ENCODE data around the gene ADNP2.

DNA sequence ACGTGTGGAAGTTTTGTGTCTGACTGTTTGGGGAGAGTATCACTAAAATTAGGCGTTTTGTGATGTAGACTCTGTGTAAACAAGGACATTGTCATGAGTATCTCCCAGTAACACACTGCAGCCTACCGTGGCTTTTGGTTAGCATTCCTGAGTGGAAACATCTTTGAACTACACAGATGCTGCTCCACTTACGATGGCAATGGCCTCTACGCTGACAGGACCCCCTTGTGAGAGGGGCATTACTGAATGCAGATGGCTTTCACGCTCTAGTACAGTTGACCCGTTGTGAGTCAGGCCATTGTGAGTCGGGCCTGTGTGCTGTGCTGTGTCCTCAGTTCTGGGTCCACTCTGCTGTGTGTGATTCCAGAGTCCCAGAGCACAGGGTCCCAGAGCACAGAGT, 34.4 kb upstream of the ADNP2 start:
- no peak for TF ChIP-seq POLR2A (IDR thresholded peaks at IDR 0.05)
- TF ChIP-seq, protein P1, sequence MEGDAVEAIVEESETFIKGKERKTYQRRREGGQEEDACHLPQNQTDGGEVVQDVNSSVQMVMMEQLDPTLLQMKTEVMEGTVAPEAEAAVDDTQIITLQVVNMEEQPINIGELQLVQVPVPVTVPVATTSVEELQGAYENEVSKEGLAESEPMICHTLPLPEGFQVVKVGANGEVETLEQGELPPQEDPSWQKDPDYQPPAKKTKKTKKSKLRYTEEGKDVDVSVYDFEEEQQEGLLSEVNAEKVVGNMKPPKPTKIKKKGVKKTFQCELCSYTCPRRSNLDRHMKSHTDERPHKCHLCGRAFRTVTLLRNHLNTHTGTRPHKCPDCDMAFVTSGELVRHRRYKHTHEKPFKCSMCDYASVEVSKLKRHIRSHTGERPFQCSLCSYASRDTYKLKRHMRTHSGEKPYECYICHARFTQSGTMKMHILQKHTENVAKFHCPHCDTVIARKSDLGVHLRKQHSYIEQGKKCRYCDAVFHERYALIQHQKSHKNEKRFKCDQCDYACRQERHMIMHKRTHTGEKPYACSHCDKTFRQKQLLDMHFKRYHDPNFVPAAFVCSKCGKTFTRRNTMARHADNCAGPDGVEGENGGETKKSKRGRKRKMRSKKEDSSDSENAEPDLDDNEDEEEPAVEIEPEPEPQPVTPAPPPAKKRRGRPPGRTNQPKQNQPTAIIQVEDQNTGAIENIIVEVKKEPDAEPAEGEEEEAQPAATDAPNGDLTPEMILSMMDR (IDR thresholded peaks at IDR 0.05), result no peak
